Measurements from ENCODE around the gene MAP2K2. TPM values are rescaled to one million over a fixed set of nuclear protein-coding genes. Genes with fewer than 3 reads are reported as not detected.

Gene MAP2K2
- total RNA-seq, 5 donors from 2014 or later (not counting 1 experiment from before 2014, with no cell fraction given), result 101 to 152 (median 141) TPM

DNA sequence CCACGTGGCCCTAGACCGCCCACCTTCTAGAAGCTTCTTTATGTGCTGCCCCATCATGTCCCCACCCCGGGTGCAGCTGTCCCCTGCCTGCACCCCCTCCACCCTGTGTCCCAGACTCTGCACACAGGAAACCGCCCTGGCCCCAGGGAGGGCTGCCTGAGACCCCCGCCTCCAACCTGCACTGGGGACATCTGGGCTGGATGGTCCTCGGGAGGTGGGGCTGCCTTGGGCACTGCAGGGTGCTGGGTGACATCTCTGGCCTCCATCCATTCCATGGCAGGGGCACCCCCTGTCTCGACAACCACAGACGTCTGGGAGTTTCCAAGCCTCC, 39.4 kb downstream of the MAP2K2 start:
- peaks cover 39 to 85% of the 10 kb centered on the region in 2 experiments for H3K4me1 ChIP-seq (ENCODE audit: control insufficient read depth in 1 of 2, extremely low read depth in 1 of 2, insufficient read depth in 2 of 2, low read length in 2 of 2)
- Mint-ChIP-seq H3K9me3 (no peaks in the 10 kb centered on the region), H3K4me1 (peaks cover 51 to 69% (median 58%) of the 10 kb centered on the region in 3 donors), H3K36me3 (no peaks in the 10 kb centered on the region), H3K27me3 (no peaks in the 10 kb centered on the region), H3K4me3 (peak overlapping the region; percentile 41 to 67 (median 64)), H3K27ac (peak overlapping the region; percentile 93 to 94)
- H3K4me3 ChIP-seq (ENCODE audit: control insufficient read depth in 1 of 2, extremely low read depth in 1 of 2, low read length in 1 of 2), result peak overlapping the region in 1 of 2 donors; percentile 31
- H3K9me3 ChIP-seq, result no peaks in the 10 kb centered on the region
- H3K27me3 ChIP-seq (replicated peaks in 1 of 2; ENCODE audit: control insufficient read depth in 2 of 2, extremely low read depth in 1 of 2, insufficient read depth in 2 of 2, low read length in 1 of 2), result no peaks in the 10 kb centered on the region
- 36% methylated on average over 4 of the region's 8 CpGs for WGBS (ENCODE audit: insufficient coverage)
- DNase-seq, result no peak
- peak overlapping the region; percentile 83 for H3K27ac ChIP-seq (ENCODE audit: low read length)
- ChIA-PET POLR2A (interaction anchor here in 1 of 2 donors (0.7 kb wide), 1 partner anchor 33 kb away, joined by 8 read pairs; no protein-coding TSS in a partner anchor), CTCF (no interaction called here)
- no peak for ATAC-seq (replicated peaks in 1 of 4)
- H3K36me3 ChIP-seq (ENCODE audit: control insufficient read depth in 2 of 2, extremely low read depth in 1 of 2, insufficient read depth in 1 of 2, low read length in 1 of 2), result no peaks in the 10 kb centered on the region

DNA sequence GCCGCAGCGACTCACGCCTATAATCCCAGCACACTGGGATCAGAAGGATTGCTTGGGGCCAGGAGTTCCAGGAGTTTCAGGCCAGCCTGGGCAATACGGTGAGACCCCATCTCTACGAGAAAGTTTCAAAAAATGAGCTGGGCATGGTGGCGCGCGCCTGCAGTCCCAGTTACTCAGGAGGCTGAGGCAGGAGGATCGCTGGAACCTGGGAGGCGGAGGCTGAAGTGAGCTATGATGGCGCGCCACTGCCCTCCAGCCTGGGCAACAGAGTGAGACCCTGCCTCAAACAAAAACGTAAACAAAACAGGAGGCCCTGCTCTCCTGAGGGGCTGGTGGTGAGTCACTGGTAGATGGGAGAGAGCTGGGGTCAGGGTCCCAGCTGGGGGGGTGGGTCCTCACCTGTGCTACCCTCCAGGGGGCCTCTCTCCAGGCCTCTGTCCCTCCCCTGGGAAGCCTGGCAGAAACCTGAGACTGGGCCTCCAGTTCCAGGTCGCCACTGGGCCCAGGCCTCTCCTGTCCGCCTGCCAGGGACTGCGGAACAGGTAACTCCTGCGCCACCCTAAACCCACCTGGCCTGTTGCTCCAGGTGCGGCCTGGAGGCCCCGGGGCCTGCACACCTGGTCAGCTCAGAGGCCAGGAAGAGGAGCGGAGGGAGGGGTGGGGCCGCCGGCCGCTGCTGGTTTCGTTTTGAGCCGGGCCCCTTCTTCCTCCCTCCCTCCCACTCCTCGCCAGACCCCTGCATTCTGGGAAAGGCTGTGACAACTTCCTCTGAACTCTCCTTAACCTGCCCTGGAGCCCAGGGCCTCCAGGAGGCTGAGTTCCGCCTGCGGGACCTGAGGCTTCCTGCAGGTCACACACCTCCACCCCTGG, 40.0 kb downstream of the MAP2K2 start:
- Mint-ChIP-seq H3K27me3 (no peaks in the 10 kb centered on the region), H3K27ac (peak overlapping the region; percentile 93 to 94), H3K9me3 (no peaks in the 10 kb centered on the region), H3K4me3 (peak overlapping the region; percentile 41 to 67 (median 64)), H3K36me3 (no peaks in the 10 kb centered on the region), H3K4me1 (peaks cover 45 to 68% (median 52%) of the 10 kb centered on the region in 3 donors)
- ChIA-PET CTCF (no interaction called here), POLR2A (interaction anchor here in 1 of 2 donors (0.6 kb wide), 2 partner anchors 9 to 13 kb away, joined by 3 read pairs; no protein-coding TSS in a partner anchor)
- Histone ChIP-seq H3K9me3 (no peaks in the 10 kb centered on the region), H3K4me1 (ENCODE audit: control insufficient read depth in 1 of 2, extremely low read depth in 1 of 2, insufficient read depth in 2 of 2, low read length in 2 of 2) (peaks cover 35 to 83% of the 10 kb centered on the region in 2 experiments), H3K4me3 (ENCODE audit: control insufficient read depth in 1 of 2, extremely low read depth in 1 of 2, low read length in 1 of 2) (peak overlapping the region; percentile 10 to 31), H3K27ac (ENCODE audit: low read length) (peak overlapping the region; percentile 83), H3K36me3 (ENCODE audit: control insufficient read depth in 2 of 2, extremely low read depth in 1 of 2, insufficient read depth in 1 of 2, low read length in 1 of 2) (no peaks in the 10 kb centered on the region), H3K27me3 (replicated peaks in 1 of 2; ENCODE audit: control insufficient read depth in 2 of 2, extremely low read depth in 1 of 2, insufficient read depth in 2 of 2, low read length in 1 of 2) (no peaks in the 10 kb centered on the region)
- WGBS (ENCODE audit: insufficient coverage), result 75% methylated on average over 13 of the region's 28 CpGs
- DNase-seq, result peak in 16 of 35 experiments; percentile 21 to 49 (median 34)
- ATAC-seq (replicated peaks in 1 of 4), result peak; percentile 35 to 54 (median 46)

DNA sequence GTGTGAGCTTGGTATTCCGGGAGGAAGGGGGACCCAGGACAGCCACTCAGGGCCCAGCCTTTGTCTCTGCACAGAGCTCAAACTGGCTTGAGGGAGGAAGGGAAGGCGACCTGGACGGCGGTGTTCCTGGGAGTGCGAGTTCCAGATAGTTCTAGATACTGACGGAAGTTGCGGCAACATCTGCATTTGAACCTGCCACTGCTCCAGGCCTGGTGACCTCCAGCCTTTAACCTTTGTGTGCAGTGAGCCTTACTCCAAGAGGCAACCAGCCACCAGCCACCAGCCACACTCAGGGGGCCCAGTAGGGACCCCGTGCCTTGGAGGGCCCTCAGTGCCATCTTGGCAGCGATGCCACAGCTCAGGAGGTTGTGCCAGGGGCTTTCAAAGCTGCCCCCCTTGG, 41.8 kb downstream of the MAP2K2 start:
- Mint-ChIP-seq H3K9me3 (no peaks in the 10 kb centered on the region), H3K27me3 (no peaks in the 10 kb centered on the region), H3K27ac (peak overlapping the region; percentile 23 to 69), H3K4me3 (no peak overlapping the region), H3K4me1 (peaks cover 31 to 62% (median 44%) of the 10 kb centered on the region in 3 donors), H3K36me3 (no peaks in the 10 kb centered on the region)
- ChIA-PET CTCF (interaction anchor here in 1 of 2 donors (0.5 kb wide), 1 partner anchor 57 kb away, joined by 3 read pairs; no protein-coding TSS in a partner anchor), POLR2A (interaction anchor here (0.6 to 0.8 kb wide), 3 partner anchors 15 to 100 kb away, joined by 4 to 15 read pairs (median 4); partner anchors contain the start of gene ZBTB7A (in 1 of the 2))
- Histone ChIP-seq H3K9me3 (no peaks in the 10 kb centered on the region), H3K4me1 (ENCODE audit: control insufficient read depth in 1 of 2, extremely low read depth in 1 of 2, insufficient read depth in 2 of 2, low read length in 2 of 2) (peaks cover 32 to 81% of the 10 kb centered on the region in 2 experiments), H3K27me3 (replicated peaks in 1 of 2; ENCODE audit: control insufficient read depth in 2 of 2, extremely low read depth in 1 of 2, insufficient read depth in 2 of 2, low read length in 1 of 2) (no peaks in the 10 kb centered on the region), H3K4me3 (ENCODE audit: control insufficient read depth in 1 of 2, extremely low read depth in 1 of 2, low read length in 1 of 2) (no peak overlapping the region), H3K27ac (ENCODE audit: low read length) (no peak overlapping the region), H3K36me3 (ENCODE audit: control insufficient read depth in 2 of 2, extremely low read depth in 1 of 2, insufficient read depth in 1 of 2, low read length in 1 of 2) (no peaks in the 10 kb centered on the region)
- DNase-seq, result no peak
- ATAC-seq (replicated peaks in 1 of 4), result no peak
- WGBS (ENCODE audit: insufficient coverage), result 98% methylated on average over 9 of the region's 9 CpGs

DNA sequence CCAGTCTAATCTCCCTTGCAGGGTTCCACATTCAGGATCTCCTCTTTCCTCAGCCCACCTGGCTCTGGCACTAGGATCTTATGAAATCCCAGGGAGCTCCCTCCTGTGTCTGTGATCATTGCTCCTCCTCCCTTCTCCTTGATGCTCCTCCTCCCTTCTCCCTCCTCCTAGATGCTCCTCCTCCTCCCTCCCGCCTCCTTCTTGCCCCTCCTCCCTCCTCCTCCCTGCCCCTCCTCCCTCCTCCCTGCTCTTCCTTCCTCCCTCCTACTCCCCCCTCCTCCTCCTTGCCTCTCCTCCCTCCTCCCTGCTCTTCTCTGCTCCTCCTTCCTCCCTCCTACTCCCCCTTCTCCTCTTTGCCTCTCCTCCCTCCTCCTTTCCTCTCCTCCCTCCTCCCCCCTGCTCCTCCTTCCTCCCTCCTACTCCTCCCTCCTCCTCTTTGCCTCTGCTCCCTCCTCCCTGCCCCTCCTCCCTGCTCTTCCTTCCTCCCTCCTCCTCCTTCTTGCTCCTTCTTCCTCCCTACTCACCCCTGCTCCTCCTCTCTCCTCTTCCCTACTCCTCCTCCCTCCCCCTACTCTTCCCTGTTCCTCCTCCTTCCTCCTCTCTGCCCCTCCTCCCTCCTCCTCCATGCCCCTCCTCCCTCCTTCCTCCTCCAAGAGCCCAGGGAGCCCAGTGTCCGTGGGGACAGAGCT, 42.3 kb downstream of the MAP2K2 start:
- H3K4me3 Mint-ChIP-seq, result no peak overlapping the region
- DNase-seq (no peak), ATAC-seq (replicated peaks in 1 of 4) (no peak)
- ChIA-PET POLR2A (interaction anchor here (0.6 kb wide), 3 partner anchors 18 to 99 kb away, joined by 3 to 4 read pairs (median 4); no protein-coding TSS in a partner anchor), CTCF (no interaction called here)
- Histone ChIP-seq H3K27ac (ENCODE audit: low read length) (no peak overlapping the region), H3K27me3 (replicated peaks in 1 of 2; ENCODE audit: control insufficient read depth in 2 of 2, extremely low read depth in 1 of 2, insufficient read depth in 2 of 2, low read length in 1 of 2) (no peaks in the 10 kb centered on the region), H3K4me1 (ENCODE audit: control insufficient read depth in 1 of 2, extremely low read depth in 1 of 2, insufficient read depth in 2 of 2, low read length in 2 of 2) (peaks cover 33 to 81% of the 10 kb centered on the region in 2 experiments), H3K36me3 (ENCODE audit: control insufficient read depth in 2 of 2, extremely low read depth in 1 of 2, insufficient read depth in 1 of 2, low read length in 1 of 2) (no peaks in the 10 kb centered on the region), H3K4me3 (ENCODE audit: control insufficient read depth in 1 of 2, extremely low read depth in 1 of 2, low read length in 1 of 2) (no peak overlapping the region), H3K9me3 (no peaks in the 10 kb centered on the region)
- no peak overlapping the region for H3K27ac Mint-ChIP-seq
- peaks cover 33 to 62% (median 45%) of the 10 kb centered on the region in 3 donors for H3K4me1 Mint-ChIP-seq
- H3K27me3 Mint-ChIP-seq, result no peaks in the 10 kb centered on the region
- WGBS (ENCODE audit: insufficient coverage), result 40% methylated on average over 1 of the region's 2 CpGs
- no peaks in the 10 kb centered on the region for H3K36me3 Mint-ChIP-seq
- no peaks in the 10 kb centered on the region for H3K9me3 Mint-ChIP-seq

DNA sequence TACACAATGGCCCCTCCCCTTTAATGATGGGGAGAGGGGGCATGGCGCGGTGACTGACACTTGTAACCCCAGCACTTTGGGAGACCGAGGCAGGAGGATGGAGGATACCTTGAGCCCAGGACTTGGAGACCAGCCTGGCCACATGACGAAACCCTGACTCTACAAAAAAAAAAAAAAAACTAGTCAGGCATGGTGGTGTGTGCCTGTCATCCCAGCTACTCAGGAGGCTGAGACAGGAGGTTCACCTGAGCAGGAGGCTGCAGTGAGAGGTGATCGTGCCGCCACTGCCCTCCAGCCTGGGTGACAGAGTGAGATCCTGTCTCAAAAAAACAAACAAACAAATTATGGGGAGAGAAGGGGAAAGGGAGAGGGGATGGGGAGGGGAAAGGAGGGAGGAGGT, 43.4 kb downstream of the MAP2K2 start:
- Histone ChIP-seq H3K27me3 (replicated peaks in 1 of 2; ENCODE audit: control insufficient read depth in 2 of 2, extremely low read depth in 1 of 2, insufficient read depth in 2 of 2, low read length in 1 of 2) (no peaks in the 10 kb centered on the region), H3K4me3 (ENCODE audit: control insufficient read depth in 1 of 2, extremely low read depth in 1 of 2, low read length in 1 of 2) (no peak overlapping the region), H3K4me1 (ENCODE audit: control insufficient read depth in 1 of 2, extremely low read depth in 1 of 2, insufficient read depth in 2 of 2, low read length in 2 of 2) (peaks cover 28 to 72% of the 10 kb centered on the region in 2 experiments), H3K9me3 (no peaks in the 10 kb centered on the region), H3K36me3 (ENCODE audit: control insufficient read depth in 2 of 2, extremely low read depth in 1 of 2, insufficient read depth in 1 of 2, low read length in 1 of 2) (no peaks in the 10 kb centered on the region), H3K27ac (ENCODE audit: low read length) (no peak overlapping the region)
- no peaks in the 10 kb centered on the region for H3K27me3 Mint-ChIP-seq
- H3K4me3 Mint-ChIP-seq, result no peak overlapping the region
- DNase-seq (no peak), ATAC-seq (replicated peaks in 1 of 4) (no peak)
- CTCF ChIA-PET, result no interaction called here
- H3K9me3 Mint-ChIP-seq, result no peaks in the 10 kb centered on the region
- no CpG with 5 or more reads among the region's 6 CpGs for WGBS (ENCODE audit: insufficient coverage)
- H3K36me3 Mint-ChIP-seq, result no peaks in the 10 kb centered on the region
- POLR2A ChIA-PET, result interaction anchor here in 1 of 2 donors (0.7 kb wide), 1 partner anchor 25 kb away, joined by 7 read pairs; no protein-coding TSS in a partner anchor
- H3K4me1 Mint-ChIP-seq, result peaks cover 24 to 52% (median 36%) of the 10 kb centered on the region in 3 donors
- H3K27ac Mint-ChIP-seq, result peak overlapping the region in 1 of 2 donors; percentile 28

Data from T-cell (primary cell).